ENCODE measurements around the gene ANKHD1. TPM values are rescaled to one million over a fixed set of nuclear protein-coding genes. Genes with fewer than 3 reads are reported as not detected.

Gene ANKHD1
- total and polyA plus RNA-seq, 2 of the 8 experiments (the other 6 are each of a cell fraction or from before 2014, with no cell fraction given) = 69.9 to 108 TPM

GRCh38 chr5:140565024-140565779 lies 163.6 kb downstream of the ANKHD1 start (continued):
- no peak for TF ChIP-seq HDAC2 (IDR thresholded peaks at IDR 0.05; ENCODE audit: borderline replicate concordance in 1 of 2, low read depth in 2 of 2, low read length in 2 of 2)
- no peak for TF ChIP-seq SP2 (IDR thresholded peaks at IDR 0.05; ENCODE audit: low read length)
- no peak for TF ChIP-seq JUN (IDR thresholded peaks at IDR 0.05; ENCODE audit: low read depth, low read length)
- no peak for TF ChIP-seq YY1 (IDR thresholded peaks at IDR 0.05; ENCODE audit: low read depth, low read length)
- no peak for TF ChIP-seq ASH2L (IDR thresholded peaks at IDR 0.05; ENCODE audit: low read length)

All from H1 (cell line).